Measurements from ENCODE around the gene FSTL3.

DNA sequence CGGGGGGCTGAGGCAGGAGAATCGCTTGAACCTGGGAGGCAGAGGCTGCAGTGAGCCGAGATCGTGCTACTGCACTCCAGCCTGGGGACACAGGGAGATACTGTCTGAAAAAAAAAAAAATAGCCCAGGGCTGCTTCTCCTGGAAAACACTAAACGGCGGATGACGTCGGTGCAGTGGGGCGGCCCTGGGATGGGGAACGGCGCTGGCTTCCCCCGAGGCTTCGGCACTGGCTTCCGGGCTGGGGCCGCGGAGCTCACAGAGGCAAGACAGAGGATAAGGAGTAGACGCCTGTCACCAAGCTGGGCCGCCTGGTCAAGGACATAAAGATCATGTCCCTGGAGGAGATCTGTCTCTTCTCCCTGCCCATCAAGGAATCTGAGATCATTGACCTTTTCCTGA lies 14.0 kb downstream of the FSTL3 start:
- TF ChIP-seq POLR2A (IDR thresholded peaks at IDR 0.05) (no peak), CTCF (IDR thresholded peaks at IDR 0.05) (no peak)
